ENCODE measurements around the gene ARHGAP31.

The ARHGAP31 gene

GRCh38 chr3:119443179-119443578 lies 149.0 kb downstream of the ARHGAP31 start:
- no peak for DNase-seq (ENCODE audit: low read depth in 2 of 2)

- no peak for DNase-seq (ENCODE audit: low read depth in 2 of 2)
These were observed 150.4 kb downstream of the ARHGAP31 start for GRCh38 chr3:119444590-119444989.

GRCh38 chr3:119453822-119454221 lies 159.6 kb downstream of the ARHGAP31 start:
- no peak for DNase-seq (ENCODE audit: low read depth in 2 of 2)

- DNase-seq (ENCODE audit: low read depth in 2 of 2), result no peak
These were observed 162.3 kb downstream of the ARHGAP31 start for GRCh38 chr3:119456469-119456868.

- DNase-seq (ENCODE audit: low read depth in 2 of 2), result no peak
These were observed 163.1 kb downstream of the ARHGAP31 start for GRCh38 chr3:119457246-119457645.

- peak; percentile 96 to 97 for DNase-seq (ENCODE audit: low read depth in 2 of 2)
These were observed 169.3 kb downstream of the ARHGAP31 start, which contains the start of gene TMEM39A for GRCh38 chr3:119463171-119464169. TSS of gene TMEM39A (minus strand) at chr3:119463615. CDS start at chr3:119462074, 1,541 bp downstream.

GRCh38 chr3:119468041-119468440 lies 173.9 kb downstream of the ARHGAP31 start:
- DNase-seq (ENCODE audit: low read depth in 2 of 2), result no peak

GRCh38 chr3:119469418-119470189 lies 175.4 kb downstream of the ARHGAP31 start:
- DNase-seq (ENCODE audit: low read depth in 2 of 2), result no peak

Measured in stimulated activated CD4-positive, alpha-beta T cell treated with anti-CD3 and anti-CD28 coated beads, Interleukin-15, amount 100 ng/mL, for 48 hours (primary cell).